Cardiac septum (tissue), 1 donor: Measurements from ENCODE around the gene B4GALT3. TPM values are rescaled to one million over a fixed set of nuclear protein-coding genes. Genes with fewer than 3 reads are reported as not detected.
"Not testable (repeated sequence)": the region's sequence is repeated elsewhere in the genome, so short reads cannot be mapped to it uniquely, and the experiment has no call there.

Experiments used
- DNase-seq: peaks from one replicate; pipeline ENCODE4 v3.0.0-alpha.2; 2020; ENCODE audit warnings: low spot score
- intact Hi-C: fragments of 100-400 bp; cut with DNase I; formaldehyde crosslinking; loops from one replicate; pipeline ENCODE4 v1.14.0; 2022
- long read RNA-seq: library from polyadenylated mRNA; unstranded; transcript quantifications from one replicate; pipeline ENCODE4 v2.0.0, GENCODE V29; 2021
- total RNA-seq: library from RNA; stranded (reverse); fragmentation: NEBNext Ultra II Directional; extraction: Animal tissue kit (Norgen Biotek cat#: 25700); gene quantifications from one replicate; pipeline ENCODE4 v1.2.1, GENCODE V29; 2021
- donor health status: DM: no; HTN: no; CAD: no.

The B4GALT3 gene
- total RNA-seq: 22.2 TPM
- long read RNA-seq, transcript B4GALT3-201 (8 exons, 1,911 nt): major isoform, 24 of 67 reads
- long read RNA-seq, transcript B4GALT3-213 (8 exons, 2,414 nt): minor isoform, 11 of 67 reads
- long read RNA-seq, partial matches to known transcripts: 14 of 67 reads
- long read RNA-seq, other reads (novel, unspliced or antisense): 17 of 67 reads

- intact Hi-C loops: loop anchor here (1.0 kb wide), 1 partner anchor 11 kb away; the partner anchor contains the start of gene PPOX
- peak; percentile 98 for DNase-seq
Observed at GRCh38 chr1:161177112-161177935, at the start of gene B4GALT3. Gene B4GALT3, minus strand, starts transcription at chr1:161177507. Its CDS starts 1,447 bp downstream, at chr1:161176060.

- intact Hi-C loops: loop anchor here (5.0 to 10.0 kb wide), 2 partner anchors 156 to 518 kb away; partner anchors contain the start of gene DUSP12
- DNase-seq: no peak
Observed at GRCh38 chr1:161226759-161227158, 49.5 kb upstream of the B4GALT3 start.

DNA sequence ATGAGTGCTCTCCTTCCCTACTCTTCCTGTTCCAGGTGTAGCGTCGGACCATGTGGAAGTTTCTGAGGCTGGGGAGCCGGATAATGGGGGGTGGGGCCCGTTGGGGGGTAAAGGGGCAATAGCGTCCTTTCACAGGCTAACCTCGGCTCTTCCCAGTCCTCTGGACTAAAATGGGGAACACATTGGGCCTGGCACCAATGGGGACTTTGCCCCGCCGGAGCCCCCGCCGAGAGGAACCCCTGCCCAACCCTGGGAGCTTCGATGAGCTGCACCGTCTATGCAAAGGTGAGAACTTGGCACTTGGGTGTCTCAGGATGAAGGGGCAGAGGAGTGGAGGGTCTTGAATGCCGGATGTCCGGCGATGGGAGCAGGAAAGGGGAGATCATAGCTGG, 49.0 kb upstream of the B4GALT3 start:
- no peak for DNase-seq
- intact Hi-C loops: loop anchor here (5.0 to 10.0 kb wide), 2 partner anchors 156 to 518 kb away; partner anchors contain the start of gene DUSP12

DNA sequence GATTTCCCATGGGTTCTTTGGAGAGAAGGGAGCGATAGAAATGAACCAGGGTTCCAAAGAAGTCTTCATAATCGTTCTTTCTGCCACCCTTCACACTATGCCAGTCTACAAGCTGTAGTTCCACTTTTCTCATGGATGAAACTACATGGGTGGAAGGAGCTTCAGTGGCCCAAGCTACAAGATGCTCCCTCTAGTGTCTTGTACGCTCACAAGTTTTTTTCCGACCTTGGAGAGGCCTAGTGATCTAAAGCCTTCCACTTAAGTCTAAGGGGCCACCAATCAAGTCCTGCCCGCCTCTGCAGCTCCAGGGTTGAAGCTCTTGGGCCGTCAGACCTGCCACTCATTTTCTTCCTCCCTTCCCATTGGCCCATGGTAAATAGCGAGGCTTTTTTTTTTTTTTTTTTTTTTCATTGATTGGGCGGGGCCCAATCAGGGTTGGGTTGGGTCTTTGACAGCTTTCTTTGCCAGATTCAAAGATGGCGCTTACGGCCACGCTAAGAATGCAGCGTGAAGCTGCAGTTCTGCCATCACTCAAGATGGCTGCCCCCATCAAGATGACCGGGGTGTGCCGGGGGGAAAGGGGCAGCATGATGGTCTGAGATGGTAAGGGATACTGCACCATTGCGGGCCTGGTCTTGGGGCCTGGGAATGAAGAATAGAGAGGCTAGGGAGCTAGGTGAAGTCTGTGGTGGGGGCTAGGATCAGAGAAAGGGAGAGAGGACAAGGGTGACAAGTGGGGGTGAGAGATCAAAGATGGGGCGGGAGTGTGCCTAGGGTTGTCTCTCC, 48.4 kb upstream of the B4GALT3 start, which contains the start of gene TOMM40L:
Gene TOMM40L (plus strand): TSS at position 527 of the 786 bp plus-strand sequence. CDS start 430 bp downstream, outside the sequence.
- peak; percentile 91 for DNase-seq
- intact Hi-C loops: loop anchor here (5.0 to 10.0 kb wide), 2 partner anchors 157 to 519 kb away; partner anchors contain the start of gene DUSP12

GRCh38 chr1:161225178-161225533, 47.8 kb upstream of the B4GALT3 start:
- intact Hi-C loops: loop anchor here (5.0 to 10.0 kb wide), 2 partner anchors 157 to 520 kb away; partner anchors contain the start of gene DUSP12
- DNase-seq: no peak

- not testable (repeated sequence) for DNase-seq
- intact Hi-C loops: loop anchor here (5.0 to 10.0 kb wide), 2 partner anchors 158 to 520 kb away; partner anchors contain the start of gene DUSP12
Observed at GRCh38 chr1:161224695-161225087, 47.4 kb upstream of the B4GALT3 start.

- intact Hi-C loops: loop anchor here (10.0 kb wide), 1 partner anchor 521 kb away; the partner anchor contains the start of gene DUSP12
- DNase-seq: no peak
Observed at GRCh38 chr1:161223805-161224694, 46.7 kb upstream of the B4GALT3 start.

- intact Hi-C loops: loop anchor here (10.0 kb wide), 1 partner anchor 522 kb away; the partner anchor contains the start of gene DUSP12
- no peak for DNase-seq
Observed at GRCh38 chr1:161222175-161223019, 45.1 kb upstream of the B4GALT3 start.

GRCh38 chr1:161220002-161220401, 42.7 kb upstream of the B4GALT3 start:
- DNase-seq: no peak
- intact Hi-C loops: loop anchor here (10.0 kb wide), 1 partner anchor 525 kb away; the partner anchor contains the start of gene DUSP12

DNA sequence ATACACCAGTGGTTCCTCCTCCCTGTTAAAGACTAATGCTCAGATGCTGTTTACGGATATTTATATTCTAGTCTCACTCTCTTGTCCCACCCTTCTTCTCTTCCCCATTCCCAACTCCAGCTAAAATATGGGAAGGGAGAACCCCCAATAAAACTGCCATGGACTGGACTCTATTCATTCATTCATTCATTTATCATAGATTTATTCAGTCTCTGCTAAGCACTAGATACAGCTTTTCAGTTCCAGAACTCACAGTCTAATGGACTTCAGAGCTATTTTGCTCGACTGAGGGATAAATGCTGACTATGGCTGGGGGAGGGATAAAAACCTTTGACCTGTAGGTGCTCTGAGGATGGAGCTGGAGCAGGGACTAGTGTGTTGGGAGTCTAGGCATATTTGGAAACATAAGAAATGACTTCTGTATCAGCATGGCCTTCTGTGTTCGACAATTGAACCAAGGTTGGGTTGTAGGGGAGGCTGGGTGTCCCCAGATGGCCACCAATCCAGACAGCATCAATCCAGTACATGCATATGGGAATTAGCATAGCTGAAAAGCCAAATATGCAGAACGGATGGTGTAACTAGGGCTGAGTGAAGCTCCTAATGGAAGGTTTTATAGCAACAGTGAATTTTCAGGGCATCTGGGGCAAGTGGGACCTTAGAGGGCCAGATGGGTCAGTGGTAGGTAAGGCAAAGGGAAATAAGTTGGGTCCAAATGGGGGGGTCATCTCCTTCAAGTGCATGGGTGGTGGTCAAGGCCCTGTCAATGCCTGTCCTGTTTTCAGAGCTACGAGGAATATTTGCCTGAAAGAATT, 42.0 kb upstream of the B4GALT3 start:
- intact Hi-C loops: no loop called here
- no peak for DNase-seq

- DNase-seq: no peak
- intact Hi-C loops: no loop called here
Observed at GRCh38 chr1:161218301-161219077, 41.2 kb upstream of the B4GALT3 start.

- DNase-seq: no peak
- intact Hi-C loops: no loop called here
Observed at GRCh38 chr1:161217831-161218230, 40.5 kb upstream of the B4GALT3 start.

DNA sequence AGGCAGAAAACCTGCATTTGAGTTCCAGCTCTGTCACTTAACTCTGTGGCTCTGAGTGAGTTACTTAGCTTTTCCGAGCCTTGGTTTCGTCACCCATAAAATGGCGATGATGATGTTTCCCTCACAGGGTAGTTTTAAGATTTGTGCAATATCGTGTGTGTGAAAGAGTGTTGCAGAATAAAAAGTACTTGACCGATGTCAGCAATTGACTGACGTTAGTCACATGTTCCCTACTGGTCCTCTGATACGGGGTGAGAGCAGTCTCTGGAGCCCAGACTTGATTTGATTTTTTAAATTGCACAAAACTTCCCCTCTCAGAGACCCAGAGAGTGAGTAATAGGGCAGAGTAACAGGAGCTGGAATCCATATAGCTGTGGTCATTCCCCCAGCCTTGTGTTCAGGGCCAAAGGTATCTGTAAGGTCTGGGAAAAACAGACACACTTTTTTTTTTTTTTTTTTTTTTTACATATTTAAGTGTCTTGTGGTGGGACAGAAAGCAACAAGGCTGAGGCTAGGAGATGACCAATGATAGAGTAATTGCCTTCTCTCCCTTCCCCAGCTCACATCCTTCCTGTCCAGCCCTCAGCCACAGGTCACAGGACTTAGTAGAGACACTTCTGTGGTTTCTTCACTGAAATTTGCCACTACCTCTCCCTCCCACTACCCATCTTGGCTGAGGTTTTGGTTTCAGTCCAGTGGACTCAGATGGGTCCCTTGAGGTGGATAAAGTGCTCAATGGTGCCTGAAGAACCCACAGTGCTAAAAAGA, 39.8 kb upstream of the B4GALT3 start:
- DNase-seq: no peak
- intact Hi-C loops: no loop called here

DNA sequence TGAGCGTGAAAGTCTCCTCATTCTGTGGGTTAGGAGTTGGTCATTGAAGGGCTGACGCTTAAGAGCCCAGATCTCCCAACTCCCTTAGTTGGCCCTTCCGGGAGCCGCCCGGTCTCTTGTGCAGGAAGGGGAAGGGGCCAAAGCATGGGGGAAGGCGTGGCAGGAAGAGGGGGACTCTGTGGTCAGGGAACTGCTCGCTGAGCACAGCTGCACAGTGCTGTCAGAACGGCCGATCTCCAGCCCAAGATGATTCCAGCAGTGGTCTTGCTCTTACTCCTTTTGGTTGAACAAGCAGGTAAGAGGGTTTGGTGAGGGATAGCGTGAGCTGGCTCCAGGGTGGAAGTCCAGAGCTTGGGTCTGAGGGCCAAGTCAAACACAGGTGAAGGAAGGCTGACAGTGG, 37.8 kb upstream of the B4GALT3 start, which contains the start of gene FCER1G:
Gene FCER1G (plus strand): TSS at position 220 of the 400 bp plus-strand sequence. CDS start 27 bp downstream, at position 247.
- peak; percentile 87 for DNase-seq
- intact Hi-C loops: no loop called here

DNA sequence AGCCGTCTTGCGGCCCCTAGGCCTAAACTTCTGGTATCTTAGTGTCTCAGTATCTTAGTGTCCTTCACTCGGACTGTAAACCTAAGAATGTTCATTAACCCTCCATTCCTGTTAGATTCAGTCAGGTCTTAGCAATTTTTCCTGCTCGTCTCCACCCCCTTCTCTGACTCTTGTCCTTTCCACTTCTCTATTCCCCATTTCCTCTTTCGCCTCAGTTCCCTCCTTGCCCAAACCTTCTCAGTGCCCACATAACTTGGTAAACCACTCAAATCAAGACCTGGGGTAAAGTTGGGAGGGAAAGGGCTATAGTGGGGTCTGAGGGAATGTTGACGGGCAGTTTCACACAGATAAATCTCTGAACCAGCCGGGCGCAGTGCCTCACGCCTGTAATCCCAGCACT, 37.1 kb upstream of the B4GALT3 start:
- DNase-seq: no peak
- intact Hi-C loops: no loop called here
